HG02884 (cell line): Measurements from ENCODE around the gene STEAP2.

Experiments used
- ATAC-seq: cut with Tn5 transposase; IDR thresholded peaks from one replicate; pipeline ENCODE4 v1.9.1; 2021; ENCODE audit warnings: mild to moderate bottlenecking, moderate library complexity; ENCODE audit not compliant: unreplicated experiment

The STEAP2 gene

GRCh38 chr7:90192876-90193750, 18.4 kb upstream of the STEAP2 start:
- no peak for ATAC-seq

- ATAC-seq: no peak
Observed at GRCh38 chr7:90194911-90195809, 16.4 kb upstream of the STEAP2 start.

GRCh38 chr7:90201500-90202195, 9.9 kb upstream of the STEAP2 start:
- no peak for ATAC-seq

- ATAC-seq: no peak
Observed at GRCh38 chr7:90207956-90208355, 3.6 kb upstream of the STEAP2 start.

GRCh38 chr7:90209776-90210175, 1.8 kb upstream of the STEAP2 start:
- no peak for ATAC-seq

GRCh38 chr7:90210475-90210874, 1.1 kb upstream of the STEAP2 start:
- ATAC-seq: no peak

GRCh38 chr7:90210981-90211380, 559 bp upstream of the STEAP2 start:
- ATAC-seq: no peak

GRCh38 chr7:90212149-90212495, 582 bp downstream of the STEAP2 start:
- no peak for ATAC-seq

GRCh38 chr7:90213521-90213920, 2.0 kb downstream of the STEAP2 start:
- ATAC-seq: no peak

- ATAC-seq: no peak
Observed at GRCh38 chr7:90216080-90216674, 4.6 kb downstream of the STEAP2 start.

GRCh38 chr7:90216771-90217170, 5.2 kb downstream of the STEAP2 start:
- no peak for ATAC-seq

GRCh38 chr7:90222390-90222789, 10.8 kb downstream of the STEAP2 start:
- ATAC-seq: no peak

- no peak for ATAC-seq
Observed at GRCh38 chr7:90222811-90223725, 11.5 kb downstream of the STEAP2 start.

GRCh38 chr7:90224195-90224594, 12.7 kb downstream of the STEAP2 start:
- no peak for ATAC-seq

- no peak for ATAC-seq
Observed at GRCh38 chr7:90225181-90225580, 13.6 kb downstream of the STEAP2 start.

- no peak for ATAC-seq
Observed at GRCh38 chr7:90225601-90226000, 14.1 kb downstream of the STEAP2 start.

GRCh38 chr7:90227259-90227658, 15.7 kb downstream of the STEAP2 start:
- no peak for ATAC-seq

- no peak for ATAC-seq
Observed at GRCh38 chr7:90229682-90230081, 18.1 kb downstream of the STEAP2 start.

GRCh38 chr7:90230834-90231233, 19.3 kb downstream of the STEAP2 start:
- no peak for ATAC-seq

GRCh38 chr7:90231304-90231703, 19.8 kb downstream of the STEAP2 start:
- no peak for ATAC-seq
